H4 (cell line): ENCODE results near the gene SEC24C. TPM values are rescaled to one million over a fixed set of nuclear protein-coding genes. Genes with fewer than 3 reads are reported as not detected.
A peak's percentile ranks its signal among the peaks of the same experiment; 100 is the strongest.
"Not testable (repeated sequence)": the region's sequence is repeated elsewhere in the genome, so short reads cannot be mapped to it uniquely, and the experiment has no call there.

Experiments
- DNase-seq: peaks from one replicate; pipeline ENCODE4 v3.0.0-alpha.2; 2015; ENCODE audit warnings: low spot score
- total RNA-seq: library from RNA; depleted of rRNA; stranded (reverse); fragments of >200 nt; shearing (Covaris generic); gene quantifications from 2 replicates; pipeline ENCODE4 v1.2.3, GENCODE V29; 2014

Gene SEC24C
- total RNA-seq, 1 experiment from 2014 or later = 56.8 TPM

- no peak for DNase-seq
Observed at GRCh38 chr10:73732426-73732825, 11.7 kb upstream of the SEC24C start.

- DNase-seq = no peak
Observed at GRCh38 chr10:73732931-73733623, 11.1 kb upstream of the SEC24C start.

DNA sequence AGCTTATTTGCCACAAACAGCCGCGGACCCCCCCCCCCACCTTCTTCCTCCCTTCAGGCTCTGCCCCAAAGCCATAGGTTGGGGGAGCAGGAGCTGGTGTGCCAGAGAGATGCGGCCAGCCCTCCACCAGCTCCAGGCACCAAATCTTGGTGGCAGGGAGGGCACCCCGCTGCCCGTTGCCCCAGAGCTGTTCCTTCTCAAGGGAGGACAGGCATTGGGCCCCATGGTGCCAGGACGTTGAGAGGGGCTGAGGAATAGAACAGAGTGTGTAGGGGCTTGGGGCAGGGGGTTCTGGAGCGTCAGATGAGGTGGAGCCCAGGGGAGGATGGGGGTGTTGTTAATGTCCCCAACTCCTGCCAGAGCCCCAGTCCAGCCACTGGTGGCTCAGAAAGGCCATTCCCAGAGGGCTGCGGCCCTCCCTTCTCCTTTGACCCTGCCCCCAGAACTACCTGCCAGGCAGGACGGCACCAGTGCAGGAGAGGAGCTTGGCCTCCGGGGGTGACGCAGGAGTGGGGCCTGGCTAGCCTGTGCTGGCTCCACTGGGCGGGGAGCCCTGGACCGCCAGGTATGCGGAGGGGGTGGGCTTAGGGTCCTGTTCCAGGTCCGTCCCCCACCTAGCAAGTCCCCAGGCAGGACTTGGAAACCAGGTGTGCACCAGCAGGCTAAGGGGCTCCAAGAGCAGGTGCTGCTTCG is 10.0 kb upstream of the SEC24C start:
- DNase-seq = no peak

DNA sequence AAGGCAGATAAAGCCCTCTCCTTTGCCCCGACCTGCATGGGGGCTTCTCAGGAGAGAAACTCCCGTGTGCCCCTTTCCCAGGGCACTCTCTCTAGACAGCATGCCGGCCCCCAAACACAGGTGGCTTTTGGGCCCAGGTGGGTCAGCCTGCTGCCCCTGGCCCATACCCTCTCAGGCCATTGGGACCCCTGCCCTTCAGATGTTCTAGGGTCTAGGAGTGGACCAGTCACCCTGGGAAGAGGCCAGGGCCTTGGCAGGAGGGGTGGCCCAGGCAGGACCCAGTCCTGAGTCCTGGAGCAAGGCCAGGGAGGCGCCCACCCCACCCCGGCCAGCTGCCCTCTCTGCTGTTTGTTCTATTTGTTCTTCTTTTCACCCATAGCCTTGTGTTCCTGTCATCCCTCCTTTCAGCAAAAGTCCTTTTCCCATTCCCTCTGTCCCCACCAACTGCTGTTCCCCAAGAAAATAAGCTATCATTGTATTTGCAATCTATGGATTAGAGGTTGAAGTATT is 9.3 kb upstream of the SEC24C start:
- no peak for DNase-seq

DNA sequence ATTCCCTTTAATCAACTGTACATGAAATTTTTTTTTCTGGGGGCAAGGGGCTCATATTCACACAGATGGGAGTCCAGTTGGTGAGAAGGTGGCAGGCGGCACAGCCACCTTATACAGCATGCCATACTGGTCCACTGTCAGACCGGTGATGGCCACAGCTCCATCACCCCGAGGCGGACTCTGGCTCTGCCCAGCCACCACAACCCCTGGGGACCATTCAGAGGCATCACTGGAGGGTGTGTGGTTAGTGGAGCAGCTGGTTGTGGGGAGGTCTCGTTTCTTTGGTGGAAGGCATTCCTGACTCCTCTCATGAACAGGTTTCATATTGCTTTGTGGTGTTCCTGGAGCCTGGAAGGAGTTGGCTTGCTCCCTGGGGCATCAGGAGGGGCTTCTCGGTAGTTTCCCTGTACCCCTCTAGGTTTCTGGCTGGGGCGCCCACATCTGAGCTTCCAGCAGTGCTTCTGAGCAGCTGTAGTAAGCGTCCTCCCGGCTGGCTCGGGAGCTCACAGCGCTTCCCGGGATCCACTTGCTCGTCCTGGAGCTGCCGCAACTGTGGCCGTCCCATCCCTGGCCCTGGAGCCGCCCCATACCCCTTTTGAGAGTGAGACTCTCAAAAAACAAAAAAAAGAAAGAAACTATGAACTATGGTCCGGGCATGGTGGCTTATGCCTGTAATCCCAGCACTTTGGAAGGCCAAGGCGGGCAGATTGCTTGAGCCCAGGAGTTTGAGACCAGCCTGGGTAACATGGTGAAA is 3.5 kb upstream of the SEC24C start:
- DNase-seq = not testable (repeated sequence)

DNA sequence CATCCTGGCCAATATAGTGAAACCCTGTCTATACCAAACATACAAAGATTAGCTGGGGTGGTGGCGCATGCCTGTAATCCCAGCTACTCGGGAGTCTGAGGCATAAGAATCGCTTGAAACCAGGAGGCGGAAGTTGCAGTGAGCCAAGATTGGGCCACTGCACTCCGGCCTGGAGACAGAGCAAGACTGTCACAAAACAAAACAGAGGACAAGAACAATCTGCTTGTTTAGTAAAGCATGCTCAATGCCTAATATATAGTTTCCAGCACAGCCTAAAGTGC is 1.8 kb upstream of the SEC24C start:
- no peak for DNase-seq

DNA sequence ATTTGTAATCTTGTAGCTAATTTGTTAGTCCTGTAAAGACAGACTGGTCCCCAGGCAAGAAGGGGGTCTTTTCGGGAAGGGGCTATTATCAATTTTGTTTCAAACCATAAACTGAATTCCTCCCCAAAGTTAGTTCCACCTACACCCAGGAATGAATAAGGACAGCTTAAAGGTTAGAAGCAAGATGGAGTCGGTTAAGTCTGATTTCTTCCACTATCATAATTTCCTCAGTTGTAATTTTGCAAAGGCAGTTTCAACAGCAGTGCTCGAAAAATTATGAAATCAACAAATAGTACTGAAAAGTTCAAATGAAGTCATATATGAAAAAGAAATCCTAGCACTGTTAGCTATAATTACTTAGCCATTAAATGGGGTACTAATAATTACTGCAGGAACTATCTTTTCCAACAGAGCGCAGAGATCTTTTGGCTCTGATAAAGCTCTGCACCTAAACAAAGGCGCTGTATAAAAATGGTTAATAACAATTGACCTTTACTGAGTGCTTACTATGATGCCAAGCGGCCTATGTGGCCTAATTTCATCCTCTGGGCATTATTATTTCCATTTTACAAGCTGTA is 756 bp upstream of the SEC24C start:
- DNase-seq = no peak

DNA sequence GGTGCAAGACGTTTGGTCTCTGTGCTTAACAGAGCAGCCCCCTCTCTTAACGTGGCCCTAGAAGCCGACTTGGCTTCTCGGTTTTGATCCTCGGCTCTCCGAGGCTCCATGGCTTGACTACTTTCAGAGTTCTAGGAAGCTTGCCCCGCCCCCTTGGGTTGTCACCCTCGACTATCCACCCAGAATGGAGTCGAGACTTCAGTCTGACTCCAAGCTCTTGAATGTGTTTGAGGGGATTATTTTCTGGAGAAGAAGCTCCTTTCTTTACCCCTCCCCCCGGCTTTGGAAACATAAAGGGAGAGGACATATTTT is 448 bp downstream of the SEC24C start:
- peak; percentile 32 for DNase-seq

DNA sequence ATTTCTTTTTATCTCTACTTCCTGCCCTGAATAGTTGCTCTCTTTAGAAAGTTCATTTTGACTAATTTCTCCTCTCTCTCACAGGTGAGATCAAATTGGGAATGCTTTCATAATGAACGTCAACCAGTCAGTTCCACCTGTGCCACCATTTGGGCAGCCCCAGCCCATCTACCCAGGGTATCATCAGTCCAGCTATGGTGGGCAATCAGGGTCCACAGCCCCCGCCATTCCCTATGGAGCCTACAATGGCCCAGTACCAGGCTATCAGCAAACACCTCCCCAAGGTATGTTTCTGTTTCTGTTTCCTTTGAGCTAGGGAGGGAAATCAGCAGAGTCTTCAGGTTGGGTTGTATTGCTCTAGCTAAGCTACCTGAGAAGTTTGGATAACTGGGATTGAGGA is 2.5 kb downstream of the SEC24C start:
- no peak for DNase-seq

DNA sequence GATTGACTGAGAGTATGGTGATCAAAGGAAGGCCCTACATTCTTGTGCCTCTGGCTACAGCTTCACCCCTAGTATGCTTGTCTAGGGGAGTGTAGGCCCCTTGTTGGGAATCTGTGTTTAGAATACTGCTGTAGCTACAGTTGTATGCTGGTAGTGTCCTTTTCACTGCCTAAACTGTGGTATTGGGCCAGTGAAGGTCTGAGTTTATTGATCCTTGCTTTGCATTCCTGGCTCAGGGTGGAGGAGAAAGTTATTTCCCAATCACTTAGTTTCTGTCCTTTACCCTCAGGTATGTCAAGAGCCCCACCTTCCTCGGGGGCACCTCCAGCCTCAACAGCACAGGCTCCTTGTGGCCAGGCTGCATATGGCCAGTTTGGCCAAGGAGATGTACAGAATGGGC is 6.6 kb downstream of the SEC24C start:
- DNase-seq = no peak

- DNase-seq = no peak
Observed at GRCh38 chr10:73756183-73756582, 12.0 kb downstream of the SEC24C start.

DNA sequence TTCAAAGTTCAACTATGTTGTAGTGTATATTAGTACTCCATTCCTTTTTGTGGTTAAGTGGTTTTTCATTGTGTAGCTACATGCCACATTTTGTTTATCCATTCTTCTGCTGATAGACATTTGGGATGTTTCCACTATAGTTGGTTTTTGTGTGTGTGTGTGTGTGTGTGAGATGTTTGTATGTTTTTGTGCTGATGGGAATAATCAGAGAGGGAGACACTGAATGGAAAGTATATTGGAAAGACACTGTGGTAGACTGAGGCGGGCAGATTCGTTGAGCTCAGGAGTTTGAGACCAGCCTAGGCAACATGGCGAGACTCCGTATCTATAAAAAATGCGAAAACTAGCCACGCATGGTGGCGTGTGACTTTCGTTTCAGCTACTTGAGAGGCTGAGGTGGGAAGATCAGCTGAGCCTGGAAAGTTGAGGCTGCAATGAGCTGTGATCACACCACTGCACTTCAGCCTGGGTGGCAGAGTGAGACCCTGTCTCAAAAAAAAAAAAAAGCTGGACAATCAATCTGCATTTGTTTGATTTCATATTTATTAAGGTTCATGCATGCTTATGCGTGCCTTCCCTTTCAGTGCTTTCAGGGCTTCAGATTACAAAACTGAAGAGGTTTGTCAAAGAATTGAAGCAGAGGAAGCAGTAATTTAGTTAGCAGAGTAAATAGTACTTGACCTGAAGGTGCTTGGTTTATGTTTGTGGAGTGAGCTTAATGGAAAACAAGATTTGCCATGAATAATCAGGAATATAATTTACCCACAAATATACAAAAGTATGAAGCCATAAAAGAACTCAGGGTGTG is 14.7 kb downstream of the SEC24C start:
- DNase-seq = no peak

DNA sequence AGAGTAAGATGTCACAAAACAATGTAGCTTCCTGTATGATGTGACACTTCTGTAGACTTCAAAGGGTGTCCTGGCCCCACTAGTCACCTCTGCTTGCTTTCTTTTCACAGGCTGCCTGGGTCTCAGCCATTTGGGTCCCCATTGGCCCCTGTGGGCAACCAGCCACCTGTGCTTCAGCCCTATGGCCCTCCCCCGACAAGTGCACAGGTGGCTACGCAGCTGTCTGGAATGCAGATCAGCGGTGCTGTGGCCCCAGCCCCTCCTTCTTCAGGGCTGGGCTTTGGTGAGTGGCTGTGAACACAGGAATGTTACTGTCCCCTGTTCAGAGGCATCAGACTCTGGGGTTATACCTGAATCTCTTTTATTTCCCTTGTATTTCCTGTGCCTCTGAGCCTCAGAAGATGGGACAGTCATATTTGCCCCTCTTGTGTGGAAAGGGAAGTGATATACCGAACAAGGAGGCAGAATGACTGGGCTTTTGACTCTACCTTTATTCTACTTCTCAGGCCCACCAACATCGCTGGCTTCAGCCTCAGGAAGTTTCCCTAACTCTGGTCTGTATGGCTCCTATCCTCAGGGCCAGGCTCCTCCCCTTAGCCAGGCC is 15.4 kb downstream of the SEC24C start:
- DNase-seq = no peak

DNA sequence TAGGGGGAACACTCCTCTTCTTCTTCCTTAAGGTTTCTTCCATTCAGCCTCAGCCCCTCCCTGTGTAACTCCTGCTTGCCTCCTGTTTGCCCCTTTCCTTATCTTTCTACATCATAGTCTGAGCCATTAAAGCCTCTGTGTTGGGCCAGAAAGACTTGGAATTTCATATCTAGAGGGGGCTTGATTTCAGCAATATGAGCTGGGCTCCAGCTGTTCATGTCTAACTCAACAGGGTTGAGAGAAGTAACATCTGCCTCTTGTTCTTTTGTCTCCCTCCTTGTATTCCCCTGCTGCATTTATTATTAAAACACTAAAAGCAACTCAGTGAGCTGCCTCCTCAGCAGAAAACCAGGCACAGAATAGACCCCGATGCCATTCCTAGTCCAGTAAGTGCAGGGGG is 17.6 kb downstream of the SEC24C start:
- DNase-seq = no peak

DNA sequence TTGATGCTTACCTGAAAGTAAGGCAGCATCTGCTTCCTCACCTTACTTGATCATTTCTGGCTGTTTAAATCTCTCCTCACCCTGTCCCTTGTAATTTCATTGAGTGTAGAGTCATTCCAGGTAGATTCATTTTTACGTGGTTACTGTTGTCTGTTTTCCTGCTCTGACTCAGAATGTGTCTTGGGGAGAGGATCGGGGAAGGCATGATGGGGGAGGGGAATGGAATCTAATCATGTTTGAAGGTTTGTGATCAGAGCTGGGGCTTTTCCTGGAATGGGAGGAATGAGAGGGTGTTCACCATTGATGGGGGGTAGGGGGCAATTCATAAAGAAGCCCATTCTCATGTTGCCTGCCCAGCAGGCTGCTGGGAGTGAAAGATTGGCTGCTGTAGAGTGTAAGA is 18.7 kb downstream of the SEC24C start:
- DNase-seq = no peak

GRCh38 chr10:73763343-73763742 is 19.2 kb downstream of the SEC24C start:
- DNase-seq = no peak

DNA sequence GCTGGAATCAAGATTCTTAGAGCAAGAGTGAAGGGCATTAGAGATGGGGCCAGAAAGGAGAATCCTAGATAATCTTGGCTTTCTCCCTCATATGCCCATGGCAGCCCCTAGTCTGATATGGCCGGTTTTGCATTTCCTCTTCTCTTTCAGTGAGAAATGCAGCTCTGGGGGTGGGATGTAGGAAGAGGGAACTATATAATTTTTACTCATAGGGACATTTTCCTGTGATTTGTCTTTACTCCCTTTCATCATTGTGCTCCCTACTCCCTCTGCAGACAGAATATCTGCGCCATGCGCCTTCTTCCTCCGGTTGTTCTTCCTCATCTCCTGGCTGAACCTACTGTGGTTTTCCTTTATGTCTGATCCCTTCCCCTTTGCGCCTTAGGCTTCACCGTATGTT is 20.9 kb downstream of the SEC24C start:
- no peak for DNase-seq

DNA sequence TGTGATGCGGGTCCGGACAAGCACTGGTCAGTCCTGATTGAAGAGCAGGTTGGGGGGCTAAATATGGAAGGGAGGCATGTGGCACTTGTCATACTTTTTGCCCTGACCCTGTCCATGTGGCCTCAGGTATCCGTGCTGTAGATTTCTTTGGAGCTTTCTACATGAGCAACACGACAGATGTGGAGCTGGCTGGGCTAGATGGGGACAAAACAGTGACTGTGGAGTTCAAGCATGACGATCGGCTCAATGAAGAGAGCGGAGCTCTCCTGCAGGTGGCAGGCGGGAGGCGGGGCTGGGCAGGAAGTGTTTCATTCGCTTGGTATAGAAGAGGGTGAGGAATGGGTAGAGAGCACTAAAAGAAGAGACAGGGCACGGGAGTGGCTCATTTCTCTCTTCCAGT is 24.7 kb downstream of the SEC24C start:
- DNase-seq = no peak

DNA sequence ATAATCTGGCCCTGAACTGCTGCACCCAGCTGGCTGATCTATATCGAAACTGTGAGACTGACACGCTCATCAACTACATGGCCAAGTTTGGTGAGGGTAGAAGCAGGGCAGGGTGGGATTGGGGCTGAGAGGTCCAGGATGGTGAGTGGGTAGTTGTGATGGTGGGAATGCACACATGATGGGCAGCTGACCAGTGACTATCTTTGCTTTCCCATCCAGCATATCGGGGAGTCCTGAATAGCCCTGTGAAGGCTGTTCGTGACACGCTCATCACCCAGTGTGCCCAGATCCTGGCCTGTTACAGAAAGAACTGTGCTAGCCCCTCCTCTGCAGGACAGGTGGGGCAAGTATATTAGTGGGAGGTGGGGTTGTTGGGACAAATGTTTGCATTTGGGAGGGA is 25.2 kb downstream of the SEC24C start:
- DNase-seq = no peak

DNA sequence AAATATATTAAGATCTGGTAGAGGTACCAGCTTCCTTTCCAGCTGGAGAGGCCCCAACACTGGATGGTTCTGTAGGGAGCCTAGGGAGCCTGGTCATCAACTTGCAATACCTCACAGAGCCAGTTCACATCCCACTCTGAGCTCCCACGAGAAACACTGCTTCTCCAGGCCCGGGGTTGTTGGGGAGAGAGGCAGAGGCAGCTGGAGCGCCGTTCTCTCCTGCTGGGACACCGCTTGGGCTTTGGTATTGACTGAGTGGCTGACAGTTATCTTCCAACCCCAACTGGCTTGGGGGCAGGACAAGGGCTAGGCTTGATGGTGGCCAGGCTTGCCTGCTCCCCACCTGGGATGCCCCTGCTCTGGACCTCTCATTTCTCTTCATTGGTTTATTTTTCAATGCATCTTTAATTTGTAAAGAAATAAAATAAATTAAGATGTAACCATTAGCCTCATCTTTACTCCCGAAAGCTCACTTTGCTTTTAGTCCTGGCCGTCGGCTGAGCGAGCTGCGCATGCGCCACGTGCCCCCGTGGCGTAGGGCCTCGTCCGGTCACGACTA is 27.6 kb downstream of the SEC24C start:
- peak; percentile 61 for DNase-seq
